Measurements from ENCODE around the gene KLHL21.
"Not testable (repeated sequence)": the region's sequence is repeated elsewhere in the genome, so short reads cannot be mapped to it uniquely, and the experiment has no call there.

Gene KLHL21

GRCh38 chr1:6574818-6575217 lies 27.9 kb downstream of the KLHL21 start:
- DNase-seq (ENCODE audit: insufficient read length, low spot score), result no peak
- FAIRE-seq, result no peak
- TF ChIP-seq, protein P1, sequence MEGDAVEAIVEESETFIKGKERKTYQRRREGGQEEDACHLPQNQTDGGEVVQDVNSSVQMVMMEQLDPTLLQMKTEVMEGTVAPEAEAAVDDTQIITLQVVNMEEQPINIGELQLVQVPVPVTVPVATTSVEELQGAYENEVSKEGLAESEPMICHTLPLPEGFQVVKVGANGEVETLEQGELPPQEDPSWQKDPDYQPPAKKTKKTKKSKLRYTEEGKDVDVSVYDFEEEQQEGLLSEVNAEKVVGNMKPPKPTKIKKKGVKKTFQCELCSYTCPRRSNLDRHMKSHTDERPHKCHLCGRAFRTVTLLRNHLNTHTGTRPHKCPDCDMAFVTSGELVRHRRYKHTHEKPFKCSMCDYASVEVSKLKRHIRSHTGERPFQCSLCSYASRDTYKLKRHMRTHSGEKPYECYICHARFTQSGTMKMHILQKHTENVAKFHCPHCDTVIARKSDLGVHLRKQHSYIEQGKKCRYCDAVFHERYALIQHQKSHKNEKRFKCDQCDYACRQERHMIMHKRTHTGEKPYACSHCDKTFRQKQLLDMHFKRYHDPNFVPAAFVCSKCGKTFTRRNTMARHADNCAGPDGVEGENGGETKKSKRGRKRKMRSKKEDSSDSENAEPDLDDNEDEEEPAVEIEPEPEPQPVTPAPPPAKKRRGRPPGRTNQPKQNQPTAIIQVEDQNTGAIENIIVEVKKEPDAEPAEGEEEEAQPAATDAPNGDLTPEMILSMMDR (IDR thresholded peaks at IDR 0.05; ENCODE audit: insufficient read depth, missing control alignments), result no peak

DNA sequence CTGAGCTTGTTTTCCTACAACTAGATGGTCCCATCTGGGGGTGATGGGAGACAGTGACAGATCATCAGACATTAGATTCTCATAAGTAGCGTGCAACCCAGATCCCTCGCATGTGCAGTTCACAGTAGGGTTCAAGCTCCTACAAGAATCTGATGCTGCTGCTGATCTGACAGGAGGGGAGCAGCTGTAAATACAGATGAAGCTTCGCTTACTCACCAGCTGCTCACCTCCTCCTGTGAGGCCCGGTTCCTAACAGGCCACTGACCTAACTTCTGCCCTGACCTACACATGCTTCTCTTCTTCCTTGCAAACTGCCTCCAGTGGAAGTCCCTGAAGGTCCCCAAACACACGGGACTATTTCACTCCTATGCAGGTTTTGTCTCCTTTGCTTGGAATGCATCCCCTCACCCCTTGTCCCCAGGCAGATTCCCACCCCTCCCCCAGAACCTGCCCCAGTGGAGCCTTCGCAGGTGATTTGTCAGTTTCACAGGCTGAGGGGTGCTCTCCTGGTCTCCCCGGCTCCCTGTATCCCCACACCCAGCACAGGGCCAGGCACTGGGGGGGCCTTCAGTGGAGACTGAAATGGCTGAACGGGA lies 28.5 kb downstream of the KLHL21 start:
- TF ChIP-seq, protein P1 (IDR thresholded peaks at IDR 0.05; ENCODE audit: insufficient read depth, missing control alignments), result no peak
- FAIRE-seq (no peak), DNase-seq (ENCODE audit: insufficient read length, low spot score) (no peak)

GRCh38 chr1:6572653-6573383 lies 29.9 kb downstream of the KLHL21 start:
- FAIRE-seq, result no peak

GRCh38 chr1:6570987-6571386 lies 31.7 kb downstream of the KLHL21 start:
- DNase-seq (ENCODE audit: insufficient read length, low spot score) (no peak), FAIRE-seq (no peak)
- TF ChIP-seq, protein P1 (IDR thresholded peaks at IDR 0.05; ENCODE audit: insufficient read depth, missing control alignments), result no peak

More at GRCh38 chr1:6572653-6573383, 29.9 kb downstream of the KLHL21 start:
- DNase-seq (ENCODE audit: insufficient read length, low spot score), result no peak
- TF ChIP-seq, protein P1 (IDR thresholded peaks at IDR 0.05; ENCODE audit: insufficient read depth, missing control alignments), result no peak

DNA sequence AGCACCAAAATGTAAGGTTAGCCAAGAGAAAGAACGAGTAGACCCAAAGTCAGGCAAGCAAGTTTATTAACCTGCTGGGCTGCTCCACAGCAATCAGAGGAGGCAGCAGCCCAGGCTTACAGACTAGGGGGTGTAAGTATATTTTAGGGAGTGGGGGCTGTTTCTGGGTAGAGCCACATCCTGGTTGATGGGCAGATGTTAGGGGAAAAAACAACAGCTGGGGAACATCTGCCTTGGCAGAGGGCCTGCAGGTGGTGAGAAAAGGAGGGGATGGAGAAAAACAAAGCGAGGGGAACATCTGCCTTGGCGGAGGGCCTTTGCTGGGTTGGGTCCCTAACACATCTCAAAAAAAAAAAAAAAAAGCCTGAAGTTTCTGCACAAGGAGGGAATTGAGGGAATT lies 32.6 kb downstream of the KLHL21 start:
- TF ChIP-seq, protein P1 (IDR thresholded peaks at IDR 0.05; ENCODE audit: insufficient read depth, missing control alignments), result no peak
- no peak for DNase-seq (ENCODE audit: insufficient read length, low spot score)
- FAIRE-seq, result no peak

DNA sequence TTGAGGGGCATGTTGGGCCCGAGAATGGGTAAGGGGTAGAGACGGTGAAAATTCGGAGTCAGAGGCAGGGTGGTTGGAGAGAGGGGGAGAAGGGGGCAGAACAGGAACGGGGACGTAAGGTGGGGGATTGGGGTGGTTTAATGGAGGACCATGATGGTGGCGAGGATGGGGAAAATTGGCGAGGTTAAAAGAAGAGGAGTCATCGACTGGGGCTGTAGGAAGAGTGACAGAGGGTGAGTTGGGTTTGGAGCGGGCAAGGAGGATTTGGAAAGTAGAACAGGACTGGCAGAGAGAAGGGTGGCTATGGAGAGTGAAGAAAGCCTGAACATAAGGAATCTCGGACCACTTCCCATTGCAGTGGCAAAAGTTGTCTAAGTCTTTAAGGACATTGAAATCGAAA lies 33.6 kb downstream of the KLHL21 start:
- TF ChIP-seq, protein P1 (IDR thresholded peaks at IDR 0.05; ENCODE audit: insufficient read depth, missing control alignments), result no peak
- DNase-seq (ENCODE audit: insufficient read length, low spot score) (no peak), FAIRE-seq (no peak)

GRCh38 chr1:6560267-6560666 lies 42.4 kb downstream of the KLHL21 start:
- no peak for FAIRE-seq

DNA sequence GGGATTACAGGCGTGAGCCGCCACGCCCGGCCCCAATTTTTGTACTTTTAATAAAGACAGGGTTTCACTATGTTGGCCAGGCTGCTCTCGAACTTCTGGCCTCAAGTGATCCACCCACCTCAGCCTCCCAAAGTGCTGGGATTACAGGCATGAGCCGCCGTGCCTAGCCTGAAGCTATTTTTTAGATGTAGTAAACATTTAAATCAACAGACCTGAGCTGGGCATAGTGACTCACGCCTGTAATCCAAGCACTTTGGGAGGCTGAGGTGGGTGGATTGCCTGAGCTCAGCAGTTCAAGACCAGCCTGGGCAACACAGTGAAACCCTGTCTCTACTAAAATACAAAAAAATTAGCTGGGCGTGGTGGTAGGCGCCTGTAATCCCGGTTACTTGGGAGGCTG lies 43.5 kb downstream of the KLHL21 start:
- not testable (repeated sequence) for DNase-seq (ENCODE audit: insufficient read length, low spot score); FAIRE-seq

More at GRCh38 chr1:6560267-6560666, 42.4 kb downstream of the KLHL21 start:
- no peak for DNase-seq (ENCODE audit: insufficient read length, low spot score)
- TF ChIP-seq, protein P1 (IDR thresholded peaks at IDR 0.05; ENCODE audit: insufficient read depth, missing control alignments), result no peak

Data from D721Med (cell line).